ENCODE measurements around the gene HTR5A. TPM values are rescaled to one million over a fixed set of nuclear protein-coding genes. Genes with fewer than 3 reads are reported as not detected.

Gene HTR5A
- total and polyA plus RNA-seq, 7 experiments from 2014 or later = not detected

GRCh38 chr7:155094636-155095135 lies 24.6 kb downstream of the HTR5A start:
- DNase-seq = no peak
- Histone ChIP-seq H3K9me3 (ENCODE audit: control insufficient read depth in 2 of 3, low read length in 3 of 3) (no peaks in the 10 kb centered on the region), H3K27ac (ENCODE audit: low read depth, low read length) (no peak overlapping the region), H3K4me3 (ENCODE audit: low read length) (no peak overlapping the region), H3K4me1 (ENCODE audit: control insufficient read depth in 2 of 2, insufficient read depth in 2 of 2, low read length in 2 of 2) (no peaks in the 10 kb centered on the region), H3K36me3 (ENCODE audit: control insufficient read depth in 2 of 3, insufficient read depth in 3 of 3, low read length in 3 of 3) (no peaks in the 10 kb centered on the region), H3K27me3 (ENCODE audit: control insufficient read depth in 2 of 2, insufficient read depth in 2 of 2, low read length in 2 of 2) (no peaks in the 10 kb centered on the region)
- Mint-ChIP-seq H3K9me3 (peaks cover 3 to 19% (median 7%) of the 10 kb centered on the region in 11 donors), H3K4me1 (peaks cover 0 to 27% (median 0%) of the 10 kb centered on the region in 7 donors), H3K4me3 (no peak overlapping the region), H3K27ac (no peak overlapping the region), H3K36me3 (peaks cover 0 to 8% (median 0%) of the 10 kb centered on the region in 5 donors), H3K27me3 (peaks cover 5 to 46% (median 31%) of the 10 kb centered on the region in 5 donors)
- ChIA-PET CTCF (interaction anchor here (0.8 kb wide), 1 partner anchor 180 kb away, joined by 4 read pairs; no protein-coding TSS in a partner anchor), POLR2A (no interaction called here)
- intact Hi-C loops (cut with micrococcal nuclease) = no loop called here
- ATAC-seq = no peak

DNA sequence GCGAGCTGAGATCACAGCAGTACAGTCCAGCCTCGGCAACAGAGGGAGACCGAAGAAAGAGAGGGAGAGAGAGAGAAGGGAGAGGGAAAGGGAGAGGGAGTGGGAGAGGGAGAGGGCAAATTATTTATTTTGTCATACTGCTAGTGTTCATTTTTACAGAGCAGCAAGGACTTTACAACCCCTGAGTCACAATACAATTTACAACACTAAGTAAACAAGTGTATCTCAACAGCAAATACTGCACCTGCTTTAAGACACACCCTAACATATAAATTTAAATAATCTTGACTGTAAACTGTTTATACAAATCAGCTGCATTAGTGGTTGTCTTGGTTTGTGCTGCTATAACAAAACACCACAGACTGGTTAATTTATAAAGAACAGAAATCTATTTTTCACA lies 27.2 kb downstream of the HTR5A start:
- Mint-ChIP-seq H3K9me3 (peaks cover 3 to 18% (median 7%) of the 10 kb centered on the region in 11 donors), H3K36me3 (peaks cover 0 to 8% (median 0%) of the 10 kb centered on the region in 5 donors), H3K4me3 (no peak overlapping the region), H3K27ac (no peak overlapping the region), H3K4me1 (peaks cover 0 to 11% (median 0%) of the 10 kb centered on the region in 7 donors), H3K27me3 (peaks cover 5 to 44% (median 31%) of the 10 kb centered on the region in 5 donors)
- no peak for ATAC-seq
- no peak for DNase-seq
- H3K36me3 ChIP-seq (ENCODE audit: control insufficient read depth in 2 of 3, insufficient read depth in 3 of 3, low read length in 3 of 3) = no peaks in the 10 kb centered on the region
- H3K27ac ChIP-seq (ENCODE audit: low read depth, low read length) = no peak overlapping the region
- H3K27me3 ChIP-seq (ENCODE audit: control insufficient read depth in 2 of 2, insufficient read depth in 2 of 2, low read length in 2 of 2) = no peaks in the 10 kb centered on the region
- POLR2A ChIA-PET = no interaction called here
- no peaks in the 10 kb centered on the region for H3K4me1 ChIP-seq (ENCODE audit: control insufficient read depth in 2 of 2, insufficient read depth in 2 of 2, low read length in 2 of 2)
- CTCF ChIA-PET = no interaction called here
- intact Hi-C loops (cut with micrococcal nuclease) = no loop called here
- no peaks in the 10 kb centered on the region for H3K9me3 ChIP-seq (ENCODE audit: control insufficient read depth in 2 of 3, low read length in 3 of 3)
- H3K4me3 ChIP-seq (ENCODE audit: low read length) = no peak overlapping the region

- Mint-ChIP-seq H3K4me3 (no peak overlapping the region), H3K27me3 (peaks cover 2 to 26% (median 14%) of the 10 kb centered on the region in 5 donors), H3K36me3 (no peaks in the 10 kb centered on the region), H3K27ac (no peak overlapping the region), H3K9me3 (peaks cover 0 to 1% (median 0%) of the 10 kb centered on the region in 11 donors), H3K4me1 (no peaks in the 10 kb centered on the region)
- Histone ChIP-seq H3K4me3 (ENCODE audit: low read length) (no peak overlapping the region), H3K27ac (ENCODE audit: low read depth, low read length) (no peak overlapping the region), H3K36me3 (ENCODE audit: control insufficient read depth in 2 of 3, insufficient read depth in 3 of 3, low read length in 3 of 3) (no peaks in the 10 kb centered on the region), H3K9me3 (ENCODE audit: control insufficient read depth in 2 of 3, low read length in 3 of 3) (no peaks in the 10 kb centered on the region), H3K4me1 (ENCODE audit: control insufficient read depth in 2 of 2, insufficient read depth in 2 of 2, low read length in 2 of 2) (no peaks in the 10 kb centered on the region), H3K27me3 (ENCODE audit: control insufficient read depth in 2 of 2, insufficient read depth in 2 of 2, low read length in 2 of 2) (no peaks in the 10 kb centered on the region)
- POLR2A ChIA-PET = no interaction called here
- no peak for ATAC-seq
- intact Hi-C loops (cut with micrococcal nuclease) = no loop called here
- no peak for DNase-seq
- CTCF ChIA-PET = no interaction called here
Observed at GRCh38 chr7:155103839-155104238, 33.7 kb downstream of the HTR5A start.

DNA sequence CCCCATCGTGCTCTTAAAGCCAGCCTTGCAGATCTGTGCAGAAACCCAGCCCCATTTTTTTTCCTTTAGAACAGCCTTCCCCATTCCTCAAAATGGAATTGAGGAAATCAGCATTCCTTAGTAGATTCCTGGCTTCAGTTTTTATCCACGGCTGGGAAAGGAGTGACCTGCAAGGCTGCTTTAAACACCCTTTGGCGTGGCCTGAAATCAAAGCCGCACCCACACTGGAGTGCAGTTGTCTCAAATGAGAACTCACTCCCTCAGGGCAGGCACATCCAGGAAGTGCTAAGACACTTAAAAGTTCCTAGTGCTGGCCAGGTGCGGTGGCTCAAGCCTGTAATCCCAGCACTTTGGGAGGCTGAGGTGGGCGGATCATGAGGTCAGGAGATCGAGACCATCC lies 34.8 kb downstream of the HTR5A start:
- intact Hi-C loops (cut with micrococcal nuclease) = no loop called here
- H3K4me3 Mint-ChIP-seq = no peak overlapping the region
- Histone ChIP-seq H3K4me1 (ENCODE audit: control insufficient read depth in 2 of 2, insufficient read depth in 2 of 2, low read length in 2 of 2) (no peaks in the 10 kb centered on the region), H3K27me3 (ENCODE audit: control insufficient read depth in 2 of 2, insufficient read depth in 2 of 2, low read length in 2 of 2) (no peaks in the 10 kb centered on the region), H3K4me3 (ENCODE audit: low read length) (no peak overlapping the region), H3K36me3 (ENCODE audit: control insufficient read depth in 2 of 3, insufficient read depth in 3 of 3, low read length in 3 of 3) (no peaks in the 10 kb centered on the region), H3K27ac (ENCODE audit: low read depth, low read length) (no peak overlapping the region), H3K9me3 (ENCODE audit: control insufficient read depth in 2 of 3, low read length in 3 of 3) (no peaks in the 10 kb centered on the region)
- H3K4me1 Mint-ChIP-seq = no peaks in the 10 kb centered on the region
- H3K27ac Mint-ChIP-seq = no peak overlapping the region
- no peaks in the 10 kb centered on the region for H3K36me3 Mint-ChIP-seq
- H3K9me3 Mint-ChIP-seq = peaks cover 0 to 2% (median 0%) of the 10 kb centered on the region in 11 donors
- POLR2A ChIA-PET = no interaction called here
- DNase-seq (no peak), ATAC-seq (no peak)
- CTCF ChIA-PET = no interaction called here
- peaks cover 5 to 29% (median 19%) of the 10 kb centered on the region in 5 donors for H3K27me3 Mint-ChIP-seq

DNA sequence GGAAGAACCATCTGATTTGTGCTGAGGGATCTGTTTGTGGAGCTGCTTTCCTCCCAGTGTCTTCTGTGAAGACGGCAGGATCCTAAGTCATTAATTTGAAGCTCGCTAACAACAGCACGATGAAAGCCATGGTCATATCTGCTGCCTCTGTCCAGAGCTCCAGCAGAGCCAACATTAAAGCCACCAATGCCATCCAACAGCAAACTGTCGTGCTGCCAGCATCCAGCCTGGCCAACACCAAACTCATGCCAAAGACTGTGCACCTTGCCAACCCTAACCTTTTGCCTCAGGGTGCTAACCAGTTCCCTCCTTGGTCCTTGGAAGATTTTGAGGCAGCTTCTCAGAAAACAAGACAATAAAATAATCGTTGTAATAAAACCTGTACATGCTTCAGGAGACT lies 36.2 kb downstream of the HTR5A start:
- Mint-ChIP-seq H3K4me3 (no peak overlapping the region), H3K36me3 (no peaks in the 10 kb centered on the region), H3K9me3 (peaks cover 0 to 2% (median 0%) of the 10 kb centered on the region in 11 donors), H3K27me3 (peaks cover 5 to 32% (median 24%) of the 10 kb centered on the region in 5 donors), H3K27ac (no peak overlapping the region), H3K4me1 (no peaks in the 10 kb centered on the region)
- H3K4me3 ChIP-seq (ENCODE audit: low read length) = no peak overlapping the region
- H3K36me3 ChIP-seq (ENCODE audit: control insufficient read depth in 2 of 3, insufficient read depth in 3 of 3, low read length in 3 of 3) = no peaks in the 10 kb centered on the region
- POLR2A ChIA-PET = no interaction called here
- no peak for DNase-seq
- ATAC-seq = no peak
- CTCF ChIA-PET = no interaction called here
- no peaks in the 10 kb centered on the region for H3K27me3 ChIP-seq (ENCODE audit: control insufficient read depth in 2 of 2, insufficient read depth in 2 of 2, low read length in 2 of 2)
- intact Hi-C loops (cut with micrococcal nuclease) = no loop called here
- no peak overlapping the region for H3K27ac ChIP-seq (ENCODE audit: low read depth, low read length)
- H3K9me3 ChIP-seq (ENCODE audit: control insufficient read depth in 2 of 3, low read length in 3 of 3) = no peaks in the 10 kb centered on the region
- no peaks in the 10 kb centered on the region for H3K4me1 ChIP-seq (ENCODE audit: control insufficient read depth in 2 of 2, insufficient read depth in 2 of 2, low read length in 2 of 2)

DNA sequence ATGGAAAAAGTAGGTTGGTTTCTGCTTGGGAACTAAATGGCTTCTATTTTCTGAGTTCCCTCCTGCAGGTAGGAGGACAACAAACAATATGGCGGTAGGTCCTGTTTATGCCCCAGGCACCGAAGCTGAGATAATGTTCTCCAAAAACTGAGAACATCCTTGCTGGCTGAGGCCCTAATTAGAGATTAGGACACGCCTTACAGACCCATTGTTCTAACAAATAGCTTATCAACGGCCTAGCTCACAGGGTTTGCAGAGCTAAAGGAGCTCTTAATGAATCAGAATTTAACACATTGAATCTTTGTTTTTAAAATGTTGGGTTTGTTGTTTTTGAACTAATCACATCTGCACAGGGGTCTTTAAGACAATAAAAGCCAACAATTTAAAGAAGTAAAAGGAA lies 37.0 kb downstream of the HTR5A start:
- ChIA-PET CTCF (no interaction called here), POLR2A (no interaction called here)
- no peaks in the 10 kb centered on the region for H3K9me3 ChIP-seq (ENCODE audit: control insufficient read depth in 2 of 3, low read length in 3 of 3)
- no peaks in the 10 kb centered on the region for H3K27me3 ChIP-seq (ENCODE audit: control insufficient read depth in 2 of 2, insufficient read depth in 2 of 2, low read length in 2 of 2)
- Mint-ChIP-seq H3K4me3 (no peak overlapping the region), H3K27me3 (peaks cover 7 to 37% (median 22%) of the 10 kb centered on the region in 5 donors), H3K9me3 (peaks cover 0 to 2% (median 0%) of the 10 kb centered on the region in 11 donors), H3K4me1 (no peaks in the 10 kb centered on the region), H3K36me3 (no peaks in the 10 kb centered on the region), H3K27ac (no peak overlapping the region)
- intact Hi-C loops (cut with micrococcal nuclease) = no loop called here
- H3K4me3 ChIP-seq (ENCODE audit: low read length) = no peak overlapping the region
- H3K27ac ChIP-seq (ENCODE audit: low read depth, low read length) = no peak overlapping the region
- H3K4me1 ChIP-seq (ENCODE audit: control insufficient read depth in 2 of 2, insufficient read depth in 2 of 2, low read length in 2 of 2) = no peaks in the 10 kb centered on the region
- DNase-seq (no peak), ATAC-seq (no peak)
- H3K36me3 ChIP-seq (ENCODE audit: control insufficient read depth in 2 of 3, insufficient read depth in 3 of 3, low read length in 3 of 3) = no peaks in the 10 kb centered on the region

DNA sequence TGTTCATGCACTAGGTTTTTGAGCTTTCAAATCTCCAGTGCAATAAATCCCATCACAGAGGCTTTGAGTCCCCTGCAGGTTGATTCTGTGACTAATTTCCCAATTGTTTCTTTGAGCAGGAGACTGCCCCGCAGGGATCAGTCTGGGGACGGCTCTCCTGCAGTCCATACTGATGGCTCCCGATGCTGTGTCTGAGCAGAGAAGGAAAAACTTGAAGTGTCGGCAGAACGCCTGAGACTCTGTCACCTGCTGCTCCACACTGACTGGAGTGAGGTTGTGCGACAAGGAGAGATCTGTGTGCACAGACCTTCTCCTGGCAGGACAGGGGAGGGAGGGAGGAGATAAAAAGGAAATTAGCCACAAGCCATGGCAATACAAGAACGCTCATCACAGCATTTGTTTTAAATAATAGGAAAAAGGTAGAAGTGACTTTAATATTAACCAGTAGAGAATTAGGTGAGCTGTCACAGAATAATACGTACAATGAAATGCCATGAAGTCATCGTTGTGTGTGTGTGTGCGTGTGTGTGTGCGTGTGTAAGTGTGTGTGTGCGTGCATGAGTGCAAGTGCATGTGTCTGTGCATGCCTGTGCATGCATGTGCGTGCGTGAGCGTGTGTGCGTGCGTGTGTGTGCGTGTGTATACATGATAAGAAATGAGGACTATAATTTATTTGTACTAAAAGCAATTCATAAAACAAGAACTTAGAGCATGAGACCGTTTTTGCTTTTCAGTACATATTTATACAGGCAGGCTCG lies 38.2 kb downstream of the HTR5A start:
- H3K9me3 ChIP-seq (ENCODE audit: control insufficient read depth in 2 of 3, low read length in 3 of 3) = no peaks in the 10 kb centered on the region
- no peak overlapping the region for H3K27ac Mint-ChIP-seq
- ChIA-PET CTCF (no interaction called here), POLR2A (no interaction called here)
- ATAC-seq (no peak), DNase-seq (no peak)
- H3K4me3 ChIP-seq (ENCODE audit: low read length) = no peak overlapping the region
- H3K36me3 Mint-ChIP-seq = no peaks in the 10 kb centered on the region
- no peaks in the 10 kb centered on the region for H3K36me3 ChIP-seq (ENCODE audit: control insufficient read depth in 2 of 3, insufficient read depth in 3 of 3, low read length in 3 of 3)
- H3K27ac ChIP-seq (ENCODE audit: low read depth, low read length) = no peak overlapping the region
- H3K9me3 Mint-ChIP-seq = peaks cover 0 to 2% (median 0%) of the 10 kb centered on the region in 11 donors
- H3K4me1 Mint-ChIP-seq = no peaks in the 10 kb centered on the region
- no peak overlapping the region for H3K4me3 Mint-ChIP-seq
- intact Hi-C loops (cut with micrococcal nuclease) = no loop called here
- H3K4me1 ChIP-seq (ENCODE audit: control insufficient read depth in 2 of 2, insufficient read depth in 2 of 2, low read length in 2 of 2) = no peaks in the 10 kb centered on the region
- H3K27me3 Mint-ChIP-seq = peaks cover 14 to 38% (median 20%) of the 10 kb centered on the region in 5 donors
- no peaks in the 10 kb centered on the region for H3K27me3 ChIP-seq (ENCODE audit: control insufficient read depth in 2 of 2, insufficient read depth in 2 of 2, low read length in 2 of 2)
